ENCODE measurements around the gene PREPL. TPM values are rescaled to one million over a fixed set of nuclear protein-coding genes. Genes with fewer than 3 reads are reported as not detected.

The PREPL gene
- total RNA-seq, 4 donors from 2014 or later, result 33.6 to 38.6 (median 35.3) TPM

GRCh38 chr2:44371445-44371844 lies 10.2 kb upstream of the PREPL start:
- no peaks in the 10 kb centered on the region for H3K27me3 ChIP-seq
- TF ChIP-seq POLR2AphosphoS5 (IDR thresholded peaks at IDR 0.05) (no peak), CTCF (IDR thresholded peaks at IDR 0.05) (no peak), EP300 (IDR thresholded peaks at IDR 0.05) (no peak), POLR2A (IDR thresholded peaks at IDR 0.05; ENCODE audit: low read depth) (no peak)
- no peaks in the 10 kb centered on the region for H3K4me1 ChIP-seq
- H3K9me3 ChIP-seq, result no peaks in the 10 kb centered on the region
- no peak overlapping the region for H3K27ac ChIP-seq (replicated peaks in 1 of 4)
- DNase-seq (ENCODE audit: extremely low spot score), result no peak
- H3K4me3 ChIP-seq, result no peak overlapping the region
- intact Hi-C loops (cut with DNase I), result no loop called here
- peaks cover 0 to 14% (median 0%) of the 10 kb centered on the region in 4 donors for H3K36me3 ChIP-seq

- DNase-seq (ENCODE audit: extremely low spot score), result no peak
- no peak for TF ChIP-seq CTCF (IDR thresholded peaks at IDR 0.05)
- TF ChIP-seq EP300 (IDR thresholded peaks at IDR 0.05), result no peak
- TF ChIP-seq POLR2A (IDR thresholded peaks at IDR 0.05; ENCODE audit: low read depth), result no peak
- no peak for TF ChIP-seq POLR2AphosphoS5 (IDR thresholded peaks at IDR 0.05)
- no peak overlapping the region for H3K4me3 ChIP-seq
- no peak overlapping the region for H3K27ac ChIP-seq (replicated peaks in 1 of 4)
- H3K27me3 ChIP-seq, result no peaks in the 10 kb centered on the region
- H3K4me1 ChIP-seq, result no peaks in the 10 kb centered on the region
- no peaks in the 10 kb centered on the region for H3K9me3 ChIP-seq
- intact Hi-C loops (cut with DNase I), result no loop called here
- H3K36me3 ChIP-seq, result peaks cover 0 to 5% (median 0%) of the 10 kb centered on the region in 4 donors
These were observed 8.1 kb upstream of the PREPL start for GRCh38 chr2:44369392-44369791.

- no peaks in the 10 kb centered on the region for H3K36me3 ChIP-seq
- WGBS, result 88% methylated on average over 1 of the region's 1 CpG
- DNase-seq (ENCODE audit: extremely low spot score), result no peak
- no peaks in the 10 kb centered on the region for H3K9me3 ChIP-seq
- H3K4me3 ChIP-seq, result no peak overlapping the region
- H3K4me1 ChIP-seq, result peaks cover 4 to 8% (median 7%) of the 10 kb centered on the region in 4 donors
- TF ChIP-seq CTCF (IDR thresholded peaks at IDR 0.05) (no peak), POLR2A (IDR thresholded peaks at IDR 0.05; ENCODE audit: low read depth) (no peak), EP300 (IDR thresholded peaks at IDR 0.05) (no peak), POLR2AphosphoS5 (IDR thresholded peaks at IDR 0.05) (no peak)
- intact Hi-C loops (cut with DNase I), result no loop called here
- H3K27ac ChIP-seq (replicated peaks in 1 of 4), result no peak overlapping the region
- H3K27me3 ChIP-seq, result no peaks in the 10 kb centered on the region
These were observed 6.3 kb upstream of the PREPL start for GRCh38 chr2:44367591-44367990.

GRCh38 chr2:44364604-44365003 lies 3.3 kb upstream of the PREPL start:
- 95% methylated on average over 3 of the region's 3 CpGs for WGBS
- H3K27me3 ChIP-seq, result no peaks in the 10 kb centered on the region
- H3K9me3 ChIP-seq, result no peaks in the 10 kb centered on the region
- H3K36me3 ChIP-seq, result no peaks in the 10 kb centered on the region
- intact Hi-C loops (cut with DNase I), result loop anchor here (5.0 kb wide), 1 partner anchor 197 kb away; the partner anchor contains the start of gene PPM1B
- DNase-seq (ENCODE audit: extremely low spot score), result no peak
- no peak overlapping the region for H3K4me3 ChIP-seq
- peaks cover 13 to 21% (median 20%) of the 10 kb centered on the region in 4 donors for H3K4me1 ChIP-seq
- H3K27ac ChIP-seq (replicated peaks in 1 of 4), result no peak overlapping the region
- TF ChIP-seq POLR2AphosphoS5 (IDR thresholded peaks at IDR 0.05) (no peak), CTCF (IDR thresholded peaks at IDR 0.05) (no peak), POLR2A (IDR thresholded peaks at IDR 0.05; ENCODE audit: low read depth) (no peak), EP300 (IDR thresholded peaks at IDR 0.05) (no peak)
